HG03095 (cell line): ENCODE results near the gene MXD1.
"Not testable (repeated sequence)": the region's sequence is repeated elsewhere in the genome, so short reads cannot be mapped to it uniquely, and the experiment has no call there.

Experiments used
- ATAC-seq: cut with Tn5 transposase; IDR thresholded peaks from one replicate; pipeline ENCODE4 v1.9.1; 2021; ENCODE audit warnings: moderate library complexity; ENCODE audit not compliant: unreplicated experiment

Gene MXD1

GRCh38 chr2:69950671-69951070 is 35.8 kb downstream of the MXD1 start:
- not testable (repeated sequence) for ATAC-seq

DNA sequence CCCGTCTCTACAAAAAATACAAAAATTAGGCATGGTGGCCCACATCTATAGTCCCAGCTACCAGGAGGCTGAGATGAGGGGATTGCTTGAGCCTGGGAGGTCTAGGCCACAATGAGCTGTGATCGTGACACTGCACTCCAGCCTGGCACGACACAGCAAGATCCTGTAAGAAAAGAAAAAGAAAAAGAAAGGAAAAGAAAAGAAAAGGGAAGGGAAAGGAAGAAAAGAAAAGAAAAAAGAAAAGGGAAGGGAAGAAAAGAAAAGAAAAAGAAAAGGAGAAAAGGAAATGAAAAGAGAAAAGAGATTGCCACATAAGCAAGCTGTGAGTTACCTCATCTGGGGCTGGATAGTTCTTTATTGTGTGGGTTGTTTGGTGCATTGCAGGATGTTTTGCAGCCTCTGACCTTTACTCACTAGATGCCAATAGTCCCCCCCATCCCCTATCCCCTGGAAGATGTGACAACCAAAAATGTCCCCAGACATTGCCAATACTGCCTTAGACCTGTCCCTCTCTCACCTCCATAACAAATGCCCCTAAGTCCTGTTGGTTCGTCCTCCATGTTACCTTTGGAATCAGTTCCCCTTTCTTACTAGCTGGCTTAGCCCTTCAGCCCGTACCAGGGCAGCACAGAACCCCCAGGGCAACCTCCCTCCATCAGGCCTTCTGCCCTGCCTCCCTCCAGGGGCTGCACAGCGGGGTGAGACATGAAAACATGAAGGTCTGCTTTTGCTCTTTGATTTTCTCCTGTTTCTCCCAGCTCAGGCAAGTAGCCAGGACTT is 37.6 kb downstream of the MXD1 start:
- no peak for ATAC-seq

GRCh38 chr2:69954084-69954483 is 39.2 kb downstream of the MXD1 start:
- no peak for ATAC-seq

GRCh38 chr2:69955029-69955428 is 40.1 kb downstream of the MXD1 start:
- no peak for ATAC-seq

DNA sequence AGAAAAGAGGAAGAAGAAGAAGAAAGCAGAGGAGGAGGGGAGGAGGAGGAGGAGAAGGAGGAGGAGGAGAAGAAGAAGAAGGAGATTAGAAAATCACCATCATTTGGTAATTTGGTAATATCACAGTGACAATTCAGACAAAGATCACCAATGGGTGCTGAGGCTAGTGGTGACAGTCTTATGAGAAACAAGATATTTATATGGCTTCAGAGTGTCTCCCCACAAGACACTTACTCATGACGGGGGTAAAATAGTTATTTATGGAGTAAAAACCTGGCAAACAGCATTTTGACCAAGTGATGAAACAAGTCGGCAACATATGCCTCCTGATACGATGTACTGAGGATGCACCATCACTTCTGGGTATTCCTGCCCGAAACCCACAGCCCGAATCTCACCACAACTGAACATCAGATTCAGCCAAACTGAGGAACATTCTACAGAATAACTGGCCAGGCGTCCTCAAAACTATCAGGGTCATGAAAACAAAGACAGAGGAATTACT is 41.6 kb downstream of the MXD1 start:
- no peak for ATAC-seq

- ATAC-seq: no peak
Measured at GRCh38 chr2:69957965-69958364, 43.1 kb downstream of the MXD1 start.

DNA sequence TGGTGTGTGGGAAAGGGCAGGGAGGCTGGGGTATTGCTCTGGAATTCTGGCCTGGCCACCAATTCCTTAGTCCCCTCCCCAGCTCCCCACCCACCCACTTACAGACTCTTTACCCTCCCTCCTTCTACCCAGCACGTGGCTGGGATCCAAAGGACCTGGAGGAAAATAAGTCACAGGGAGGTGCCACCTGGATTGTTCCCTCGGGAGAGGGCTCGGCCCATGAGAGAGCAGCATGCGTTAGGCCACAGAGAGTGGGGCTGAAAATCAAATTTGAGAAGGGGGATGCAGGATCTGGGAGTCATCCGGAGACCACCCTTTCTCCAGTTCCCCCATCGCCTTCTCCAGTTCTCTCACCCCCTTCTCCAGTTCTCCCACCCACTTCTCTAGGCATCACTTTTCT is 43.6 kb downstream of the MXD1 start:
- ATAC-seq: no peak

DNA sequence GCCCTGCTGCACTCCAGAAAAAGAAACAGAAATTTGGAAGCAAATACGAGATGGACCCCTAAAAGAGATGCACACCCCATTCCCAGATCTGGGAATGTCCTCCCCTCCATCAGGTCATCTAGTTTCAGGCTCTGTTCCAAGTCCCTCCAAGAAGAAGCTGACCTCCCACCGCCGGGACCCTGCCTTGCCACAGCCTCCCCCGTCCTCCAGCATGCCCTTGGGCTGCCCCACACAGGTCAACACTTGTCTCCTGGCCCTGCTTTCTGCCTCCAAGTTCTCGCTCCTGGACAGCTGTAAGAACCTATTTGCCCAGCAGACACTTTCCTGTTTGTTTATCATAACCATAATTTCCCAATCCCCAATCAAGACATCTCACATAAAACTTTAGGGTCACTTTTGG is 44.5 kb downstream of the MXD1 start:
- no peak for ATAC-seq

DNA sequence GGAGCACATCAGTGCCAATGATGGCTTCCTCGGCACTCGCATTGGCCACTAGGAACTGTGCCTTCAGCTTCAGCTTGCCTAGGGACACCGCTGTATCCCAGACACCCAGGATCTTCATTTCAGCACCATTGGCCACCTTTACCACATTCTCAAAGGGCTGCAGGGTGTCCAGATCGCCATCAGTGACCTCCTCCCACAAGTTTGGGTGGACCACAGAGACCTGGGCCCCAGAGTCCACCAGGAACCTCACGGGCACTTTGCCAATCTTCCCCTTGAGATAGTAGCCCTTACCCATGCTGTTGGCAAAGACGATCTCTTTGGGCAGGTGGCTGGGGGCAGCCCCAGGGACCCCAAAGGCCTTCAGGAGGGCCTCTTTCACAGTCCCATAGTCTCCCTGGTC is 45.9 kb downstream of the MXD1 start:
- ATAC-seq: no peak

GRCh38 chr2:69961496-69961895 is 46.6 kb downstream of the MXD1 start, which contains the start of gene ASPRV1:
TSS of gene ASPRV1 (minus strand) at chr2:69961631. CDS start at chr2:69961436, 195 bp downstream.
- no peak for ATAC-seq

DNA sequence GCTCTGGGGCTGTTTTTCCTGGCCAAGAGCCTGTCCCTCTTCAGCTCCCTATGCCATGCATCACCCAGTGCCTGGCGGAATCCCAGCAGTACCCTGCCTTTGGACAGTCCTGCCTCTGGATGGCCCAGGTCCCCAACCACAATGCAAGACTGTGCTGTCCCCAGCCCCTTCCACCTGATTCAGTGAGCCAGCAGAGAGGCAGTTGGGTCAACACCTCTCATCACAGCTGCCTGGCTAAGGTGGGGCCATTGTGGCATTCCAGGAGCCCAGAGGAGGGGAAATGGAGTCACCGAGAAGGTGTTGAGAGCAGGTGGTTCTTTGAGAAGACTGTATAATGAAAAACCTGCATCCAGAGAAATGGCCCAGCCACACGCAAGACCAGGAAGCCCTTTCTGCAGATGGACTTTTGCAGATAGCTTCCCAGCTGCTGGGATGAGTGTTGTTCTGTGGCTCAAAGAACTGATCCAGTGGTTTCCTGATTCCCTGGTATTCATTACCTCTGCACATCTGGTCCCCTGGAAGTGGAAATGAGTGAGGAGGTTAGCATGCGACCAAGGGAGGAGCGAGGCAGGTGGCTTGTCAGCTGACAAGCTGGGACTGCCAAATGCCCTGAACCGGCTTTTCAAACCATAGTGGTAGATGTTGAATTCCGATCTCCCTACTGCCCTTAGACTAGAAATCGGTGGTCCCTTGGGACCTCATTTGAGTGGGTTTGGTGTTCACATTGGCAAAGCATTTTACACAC is 48.2 kb downstream of the MXD1 start:
- ATAC-seq: no peak

DNA sequence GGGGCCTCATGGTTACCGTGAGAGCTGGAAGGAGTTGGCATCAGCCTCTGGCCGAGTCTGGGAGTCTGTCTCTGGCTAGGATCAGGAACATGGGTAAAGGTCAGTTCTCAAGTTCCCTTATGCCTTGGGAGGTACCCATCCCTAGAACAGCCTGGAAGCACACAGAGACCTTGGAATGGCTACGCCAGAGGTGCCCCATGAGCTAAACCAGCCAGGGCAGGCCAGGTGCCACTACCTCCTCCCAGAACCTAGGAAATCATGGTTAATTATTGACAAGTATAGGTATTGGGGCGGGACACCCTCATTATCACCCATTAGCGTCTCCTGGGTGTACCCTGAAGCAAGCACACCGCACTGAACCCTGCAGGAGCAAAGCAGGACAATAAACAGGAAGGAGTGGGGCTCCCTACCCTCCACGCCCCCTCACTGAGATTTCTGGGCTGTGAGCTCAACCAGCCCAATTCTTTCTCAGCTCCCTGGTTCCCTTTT is 49.5 kb downstream of the MXD1 start:
- ATAC-seq: no peak

DNA sequence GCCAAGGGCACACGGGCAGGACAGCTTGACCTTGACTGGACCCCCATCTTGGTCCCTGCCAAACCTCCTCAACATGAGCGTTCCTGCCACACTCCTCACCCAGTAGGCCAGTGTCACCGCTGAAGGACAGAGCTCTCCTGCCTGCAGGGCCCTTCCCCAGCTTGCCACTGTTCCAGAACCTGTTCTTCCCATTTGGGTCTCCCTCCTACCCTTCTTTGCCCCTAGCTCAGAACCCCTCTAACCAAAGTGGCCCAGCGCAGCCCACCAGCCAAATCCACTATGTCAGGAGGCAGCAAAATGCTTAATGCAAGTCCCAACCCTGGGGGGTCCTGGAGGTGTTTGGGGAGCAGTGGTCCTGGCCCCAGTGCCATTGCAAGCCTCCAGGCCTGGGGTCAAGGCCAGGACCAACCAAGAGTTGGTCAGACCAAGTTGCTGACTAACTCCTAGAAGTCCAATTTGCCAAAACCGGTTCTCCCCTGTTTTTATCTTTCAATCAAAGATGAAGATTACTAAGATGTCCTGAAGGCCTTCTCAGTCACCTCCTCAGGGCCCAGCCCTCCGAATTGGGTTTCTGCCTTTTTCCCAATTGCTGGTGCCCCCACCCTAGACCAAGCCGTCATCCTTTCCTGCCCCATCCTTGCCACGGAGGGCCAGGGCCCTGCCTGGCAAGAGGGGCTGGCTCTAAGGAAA is 51.0 kb downstream of the MXD1 start:
- no peak for ATAC-seq

DNA sequence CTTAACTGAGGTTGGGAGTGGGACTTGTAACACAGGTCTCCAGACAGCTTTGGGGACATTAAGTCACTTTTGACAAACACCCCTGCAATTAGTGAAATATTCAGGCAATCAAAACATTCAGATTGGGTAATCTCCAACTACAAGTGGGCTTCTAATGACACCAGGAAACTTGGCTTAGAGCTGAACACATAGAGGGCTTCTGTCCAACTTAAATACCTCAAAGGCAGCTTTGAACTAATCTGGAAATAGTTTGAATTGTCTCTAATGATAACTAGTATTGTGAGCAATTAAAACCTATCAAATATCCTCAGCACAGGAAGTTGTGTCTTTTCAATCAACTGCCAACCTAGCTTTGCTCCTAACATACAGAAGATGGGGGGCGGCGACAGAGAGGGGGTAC is 51.6 kb downstream of the MXD1 start:
- no peak for ATAC-seq

DNA sequence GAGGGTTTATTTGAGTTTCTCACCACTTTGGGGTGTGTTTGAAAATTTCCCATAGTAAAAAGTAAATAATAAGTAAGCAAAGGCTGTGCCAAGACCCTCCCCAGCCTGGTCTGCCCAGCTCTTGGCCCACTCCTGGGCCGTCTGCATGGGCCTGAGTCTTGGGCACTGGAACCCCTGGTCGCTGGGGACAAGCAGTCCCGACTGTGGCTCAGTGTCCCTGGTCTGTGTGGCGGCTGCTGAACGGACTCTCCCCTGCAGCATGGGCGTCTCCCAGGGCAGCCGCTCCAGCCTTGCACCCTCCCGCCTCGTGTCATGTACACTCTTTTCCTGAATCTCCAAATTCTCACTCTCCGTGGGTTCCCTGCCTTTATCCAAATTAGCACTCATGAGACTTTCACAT is 53.7 kb downstream of the MXD1 start:
- no peak for ATAC-seq

DNA sequence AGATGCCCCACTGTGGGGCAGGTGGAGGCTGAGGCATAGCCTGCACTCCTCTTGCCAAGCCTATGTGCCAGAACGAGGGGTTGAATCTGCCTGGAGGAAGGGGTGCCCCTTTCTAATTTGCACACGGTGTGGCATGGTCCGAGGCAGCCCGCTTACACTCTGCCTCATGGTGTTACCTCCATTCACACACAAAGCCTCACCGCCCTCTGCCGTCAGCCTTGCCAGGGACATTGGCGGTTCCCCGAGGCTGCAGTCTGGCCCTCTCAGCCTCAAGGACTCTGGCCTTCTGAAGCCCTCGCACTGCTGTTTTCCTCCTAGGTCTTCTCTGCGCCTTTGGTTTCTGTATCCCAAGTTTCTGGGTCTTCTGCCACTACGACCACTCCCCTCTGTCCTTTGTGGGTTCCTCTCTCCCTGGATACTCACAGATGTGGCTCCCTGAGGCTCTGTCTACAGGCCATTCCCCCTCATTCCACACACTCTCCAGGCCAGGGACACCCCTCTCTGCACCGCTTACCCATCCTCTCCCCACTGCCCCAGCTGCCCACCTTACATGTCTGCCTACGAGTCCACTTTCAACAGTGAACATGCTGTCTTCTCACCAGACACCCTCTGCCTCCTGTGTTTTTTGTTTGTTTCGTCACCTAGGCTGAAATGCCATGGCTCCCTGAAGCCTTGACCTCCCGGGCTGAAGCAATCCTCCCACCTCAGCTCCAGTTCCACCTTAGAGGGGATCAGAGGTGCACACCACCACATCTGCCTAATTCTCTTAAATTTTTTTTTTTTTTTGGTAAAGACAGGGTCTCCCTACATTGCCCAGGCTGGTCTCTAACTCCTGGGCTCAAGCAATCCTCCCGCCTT is 54.4 kb downstream of the MXD1 start:
- ATAC-seq: no peak

- ATAC-seq: no peak
Measured at GRCh38 chr2:69969991-69970390, 55.1 kb downstream of the MXD1 start.

- ATAC-seq: no peak
Measured at GRCh38 chr2:69972822-69973221, 57.9 kb downstream of the MXD1 start.

DNA sequence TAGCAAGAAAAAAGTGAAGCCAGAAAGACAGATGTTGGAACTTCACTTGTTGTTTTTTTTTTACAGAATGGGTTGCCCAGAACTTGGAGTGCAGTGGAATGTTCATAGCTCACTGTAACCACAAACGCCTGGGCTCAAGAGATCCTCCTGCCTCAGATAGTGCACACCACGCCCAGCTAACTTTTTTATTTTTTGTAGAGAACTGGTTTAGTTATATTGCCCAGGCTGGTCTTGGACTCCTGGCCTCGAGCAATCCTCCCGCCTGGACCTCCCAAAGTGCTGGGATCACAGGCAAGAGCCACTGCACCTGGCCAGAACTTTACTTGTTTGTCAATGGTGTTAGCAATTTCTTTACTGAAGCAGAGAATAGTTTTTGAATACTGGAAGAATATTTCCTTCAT is 58.4 kb downstream of the MXD1 start:
- no peak for ATAC-seq

GRCh38 chr2:69975136-69975852 is 60.4 kb downstream of the MXD1 start:
- ATAC-seq: no peak
